Umbilical cord (tissue), 2 donors: Measurements from ENCODE around the gene SRGAP3. TPM values are rescaled to one million over a fixed set of nuclear protein-coding genes. Genes with fewer than 3 reads are reported as not detected.

Experiments used
- DNase-seq: peaks from one replicate; pipeline ENCODE4 v3.0.0-alpha.2; 2015; ENCODE audit warnings: low spot score
- total RNA-seq: library from RNA; depleted of rRNA; stranded (reverse); fragments of >200 nt; gene quantifications from one replicate; pipeline ENCODE4 v1.2.3, GENCODE V29; 2014; ENCODE audit warnings: low replicate concordance; ENCODE audit not compliant: insufficient read depth

SRGAP3 gene
- total RNA-seq, 1 donor from 2014 or later, result 10.4 TPM

DNA sequence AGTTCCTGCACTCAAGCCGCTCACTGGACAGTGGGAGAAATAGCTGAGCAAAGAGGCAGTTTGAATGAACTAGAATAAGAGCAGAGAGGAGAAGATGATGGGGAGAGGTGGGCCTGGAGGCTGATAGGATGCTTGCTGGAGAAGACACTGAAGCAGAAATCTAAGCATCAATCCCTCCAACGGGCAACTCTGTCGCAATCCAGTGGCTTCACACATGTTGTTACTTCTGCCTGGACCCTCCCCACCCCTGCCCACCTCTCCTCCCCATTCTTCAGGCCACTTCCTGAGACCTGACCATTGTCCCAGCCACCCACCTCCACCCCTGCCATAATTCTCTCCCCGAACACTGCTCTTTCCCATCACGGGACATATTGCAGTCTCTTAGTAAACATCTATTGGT is 76.0 kb downstream of the SRGAP3 start:
- DNase-seq, result no peak

DNA sequence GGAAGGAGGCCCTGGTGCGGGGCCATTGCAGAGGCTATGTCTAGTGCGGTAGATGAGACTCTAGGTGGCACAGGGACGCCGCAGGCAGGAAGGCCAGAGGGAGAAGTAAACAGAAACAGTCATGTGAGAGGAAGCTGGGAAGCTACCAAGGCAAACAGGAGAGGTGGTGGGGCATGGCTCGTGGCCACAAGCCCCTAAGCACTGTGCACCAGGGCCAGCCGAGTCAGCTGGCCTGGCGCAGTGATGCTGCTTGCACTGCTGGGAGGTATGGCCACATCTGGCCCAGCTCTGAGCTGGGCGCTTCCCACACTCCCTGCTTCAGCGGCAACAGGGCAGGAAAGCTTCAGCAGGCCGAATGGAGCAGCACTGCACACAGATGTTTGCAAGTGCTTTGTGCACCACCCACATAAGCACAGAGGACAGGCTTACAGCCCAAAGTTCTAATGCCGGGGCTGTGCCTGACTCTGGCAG is 76.6 kb downstream of the SRGAP3 start:
- DNase-seq, result no peak

DNA sequence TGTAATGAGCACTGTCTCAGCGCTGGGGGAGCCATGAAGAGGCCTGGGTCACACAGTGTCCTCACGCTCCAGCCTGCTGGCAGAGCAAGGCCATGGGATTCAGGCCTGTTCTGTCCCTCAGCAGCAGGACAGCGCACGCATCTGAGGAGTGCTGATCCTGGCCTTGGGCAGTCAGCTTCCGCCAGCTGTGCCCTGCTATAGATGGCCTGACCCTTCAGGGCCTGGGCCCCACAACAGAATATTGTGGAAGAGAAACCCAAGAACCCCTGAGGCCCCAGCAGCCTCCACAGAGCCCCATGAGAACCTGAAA is 78.6 kb downstream of the SRGAP3 start:
- DNase-seq, result no peak

DNA sequence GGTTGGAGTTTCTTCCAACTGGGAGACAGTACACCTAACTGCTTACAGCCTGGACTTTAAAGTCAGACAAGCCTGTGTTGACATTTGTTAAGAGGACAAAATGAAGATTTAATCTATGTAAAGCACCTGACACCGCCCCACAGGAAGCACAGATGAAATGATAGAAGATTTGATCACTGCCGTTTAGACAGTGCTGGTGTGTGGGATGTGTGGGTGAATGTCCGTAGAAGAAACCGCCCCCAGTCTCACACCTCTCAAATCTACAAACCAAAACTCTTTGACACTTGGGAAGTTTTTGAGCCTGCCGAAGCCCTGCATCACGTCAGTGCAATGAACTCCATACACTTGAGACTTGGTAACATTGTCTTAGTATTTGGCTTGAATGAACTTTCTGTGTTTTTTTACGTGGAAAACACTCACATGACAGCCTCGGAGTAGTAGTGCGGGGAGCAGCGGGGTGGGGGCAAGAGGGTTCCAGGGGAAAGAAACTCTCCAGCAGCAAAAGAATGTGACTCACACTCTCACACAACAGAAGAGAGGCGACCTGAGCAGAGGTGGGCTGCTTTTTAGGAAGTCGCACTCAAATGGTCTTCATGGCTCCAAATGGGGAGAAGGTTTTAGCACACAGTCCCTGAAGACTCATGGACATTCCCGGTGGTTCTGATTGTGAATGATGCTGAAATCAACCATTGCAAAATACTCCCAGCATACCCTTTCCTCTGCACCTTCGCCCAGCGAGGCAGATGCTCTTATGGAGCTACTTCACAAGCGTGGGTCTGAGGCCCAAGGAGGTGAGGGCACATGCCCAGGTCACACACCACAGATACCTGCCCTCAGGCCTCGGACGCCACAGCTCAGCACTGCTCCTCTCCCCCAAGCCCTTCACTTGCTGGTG is 79.2 kb downstream of the SRGAP3 start:
- no peak for DNase-seq

DNA sequence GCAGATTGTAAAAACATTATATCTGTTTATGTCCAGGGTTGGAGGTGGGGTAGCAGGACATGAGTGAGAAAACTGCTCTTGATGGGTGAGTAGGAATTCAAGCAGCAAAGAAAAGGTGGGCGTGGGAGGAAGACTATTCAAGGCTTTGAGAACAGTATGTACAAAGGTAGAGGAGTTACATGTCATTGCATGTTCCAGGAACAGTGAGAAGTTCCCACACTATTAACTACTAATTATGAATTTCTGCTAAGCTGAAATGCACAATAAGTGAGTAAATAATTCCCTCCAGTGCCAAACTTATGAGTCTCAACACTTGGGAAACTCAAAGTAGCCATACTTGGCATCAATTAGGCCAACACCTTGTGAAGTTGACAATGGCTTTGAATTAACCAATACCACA is 80.1 kb downstream of the SRGAP3 start:
- DNase-seq, result no peak

DNA sequence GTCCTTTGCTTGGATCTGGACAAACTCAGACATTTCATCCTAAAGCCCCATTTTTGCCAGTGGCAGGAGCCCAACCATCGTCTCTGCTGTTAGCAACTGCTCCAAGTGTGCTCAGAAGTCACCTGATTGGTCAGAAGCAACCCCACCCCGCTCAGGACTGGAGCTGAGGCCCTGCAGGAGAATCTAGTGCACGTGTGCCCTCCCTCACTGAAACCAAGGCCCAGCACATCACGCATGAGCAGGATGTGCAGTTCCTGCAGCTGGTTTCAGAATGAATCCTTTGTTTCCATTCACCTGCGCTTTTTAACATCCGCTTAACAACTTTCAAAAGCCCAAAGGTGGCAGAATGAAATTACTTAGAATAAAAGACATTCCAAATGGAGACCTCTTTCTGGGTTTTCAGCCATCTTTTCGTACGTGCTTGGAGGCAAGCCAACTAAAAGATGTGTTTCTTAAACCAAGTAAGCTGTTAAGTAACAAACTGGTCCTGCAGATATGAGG is 81.2 kb downstream of the SRGAP3 start:
- DNase-seq, result peak; percentile 98

DNA sequence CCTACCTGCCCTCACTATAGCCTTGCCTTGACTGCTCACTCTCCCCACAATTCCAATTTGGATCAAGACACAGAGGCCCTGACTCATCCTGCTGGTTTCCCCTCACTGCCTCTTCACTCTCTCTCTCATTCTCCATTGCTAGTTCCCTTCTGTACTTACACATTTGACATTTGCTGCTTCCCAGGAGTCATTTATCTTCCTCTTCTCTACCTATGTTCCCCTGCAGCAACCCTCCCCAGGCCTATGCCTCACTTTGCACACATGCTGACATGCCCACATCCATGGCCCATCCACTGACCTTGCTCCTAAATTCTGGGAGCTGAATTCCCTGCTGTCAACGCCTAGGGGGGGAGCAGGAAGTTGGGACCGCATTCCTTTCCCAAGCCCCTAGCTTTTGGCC is 82.2 kb downstream of the SRGAP3 start:
- no peak for DNase-seq

DNA sequence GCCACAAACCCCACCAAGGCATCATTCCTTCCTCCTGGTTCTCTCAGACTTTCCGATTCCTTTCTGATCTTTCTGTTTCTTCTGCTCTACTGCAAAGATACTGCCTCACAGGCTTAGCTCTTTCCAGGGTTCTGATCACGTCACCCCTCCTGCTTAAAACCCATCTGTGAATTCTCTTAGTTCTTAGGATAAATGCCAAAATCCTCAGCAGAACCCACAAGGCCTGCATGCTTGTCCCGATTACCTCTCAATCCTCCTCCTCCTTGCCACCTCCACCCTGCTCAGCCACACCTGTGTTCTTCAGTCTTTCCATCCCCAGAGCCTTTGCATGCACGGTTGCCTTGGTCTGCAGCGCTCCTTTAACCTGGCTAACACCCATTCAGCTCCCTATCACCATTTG is 84.0 kb downstream of the SRGAP3 start:
- DNase-seq, result peak; percentile 80

DNA sequence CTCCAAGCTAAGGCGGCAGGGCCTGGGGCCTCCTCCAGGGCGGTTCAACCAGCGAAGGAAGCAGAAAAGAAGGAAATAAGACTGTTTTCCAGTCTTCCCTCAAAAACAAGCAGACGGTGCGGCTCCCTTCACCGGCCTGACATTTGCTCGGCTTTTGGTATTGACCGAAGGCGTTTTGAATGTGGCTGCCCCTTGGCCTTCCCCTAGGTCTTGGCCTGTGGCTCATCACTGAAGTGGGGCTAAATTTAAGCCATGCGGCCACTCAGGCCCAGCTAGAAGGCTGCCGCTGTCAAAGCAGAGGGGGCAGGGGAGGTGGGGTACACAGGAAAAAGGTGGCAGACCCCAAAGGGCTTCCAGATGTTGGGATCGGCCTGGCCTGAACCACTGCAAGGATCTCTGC is 86.2 kb downstream of the SRGAP3 start:
- no peak for DNase-seq

DNA sequence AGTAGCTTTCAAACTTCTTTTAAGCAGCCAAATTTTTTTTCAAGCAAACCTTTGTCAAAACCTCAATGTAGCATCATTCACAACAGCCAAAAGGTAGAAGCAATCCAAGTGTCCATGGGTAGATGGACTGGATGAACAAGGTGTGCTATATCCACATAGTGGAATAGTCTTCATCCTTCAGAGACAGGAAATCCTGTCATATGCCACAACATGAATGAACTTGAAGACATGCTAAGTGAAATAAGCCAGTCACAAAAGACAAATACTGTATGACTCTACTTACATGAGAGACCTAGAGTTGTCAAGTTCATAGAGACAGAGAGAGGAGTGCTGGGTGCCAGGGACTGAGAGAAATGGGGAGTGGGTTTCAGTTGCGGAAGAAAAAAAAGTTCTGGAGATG is 87.6 kb downstream of the SRGAP3 start:
- DNase-seq, result no peak

DNA sequence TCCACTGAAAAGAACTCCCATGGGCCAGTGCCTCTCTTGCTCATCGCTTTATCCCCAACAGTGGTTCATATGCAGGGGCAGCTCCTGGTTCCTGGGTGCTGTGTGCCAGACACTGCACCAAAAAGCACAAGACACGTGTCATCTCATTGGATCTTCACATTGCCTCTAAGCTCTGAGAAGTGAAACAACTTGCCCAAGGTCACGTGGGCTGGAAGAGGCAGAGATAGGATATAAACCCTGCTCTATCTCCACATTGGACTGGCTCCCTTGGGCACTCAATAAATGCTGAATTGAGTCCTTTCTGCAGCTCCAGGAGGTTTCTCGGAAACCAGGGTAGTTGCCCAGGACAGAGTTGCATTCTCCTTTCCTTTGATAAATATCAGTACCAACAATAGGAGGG is 88.1 kb downstream of the SRGAP3 start:
- no peak for DNase-seq

DNA sequence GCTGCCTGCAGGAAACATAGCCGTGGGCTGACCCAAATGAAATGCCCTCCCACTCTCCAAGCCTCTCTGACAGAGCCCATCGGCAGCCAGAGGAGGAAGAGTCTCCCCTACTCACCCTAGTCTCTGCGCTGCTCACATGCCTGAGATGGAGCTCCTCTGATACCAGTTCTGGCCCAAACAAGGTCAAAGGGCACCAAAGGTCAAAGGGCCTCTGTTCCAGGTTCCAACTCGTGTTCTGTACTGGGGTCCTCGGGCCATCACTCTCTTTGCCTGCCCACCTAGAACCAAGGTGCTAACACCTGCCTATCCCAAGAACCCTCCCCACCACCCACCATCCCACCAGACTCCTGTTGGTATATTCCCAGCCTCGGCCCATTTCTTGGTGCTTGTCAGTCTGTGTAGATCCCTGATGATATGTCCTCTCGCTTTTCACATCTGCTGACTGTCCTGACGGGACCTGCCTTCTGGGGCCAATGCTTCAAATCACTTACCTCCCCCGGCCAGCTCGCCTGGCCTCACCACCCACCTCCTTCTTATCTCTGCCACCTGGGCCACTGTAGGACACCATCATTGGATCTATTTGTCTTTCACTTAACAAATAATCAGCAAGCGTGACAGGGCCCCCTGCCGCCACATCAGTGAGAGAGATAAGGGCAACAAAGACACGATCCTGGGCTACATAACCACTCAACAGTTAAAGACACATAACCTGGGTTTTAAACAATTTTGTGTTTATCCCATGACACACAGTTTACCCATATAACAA is 90.4 kb downstream of the SRGAP3 start:
- no peak for DNase-seq

DNA sequence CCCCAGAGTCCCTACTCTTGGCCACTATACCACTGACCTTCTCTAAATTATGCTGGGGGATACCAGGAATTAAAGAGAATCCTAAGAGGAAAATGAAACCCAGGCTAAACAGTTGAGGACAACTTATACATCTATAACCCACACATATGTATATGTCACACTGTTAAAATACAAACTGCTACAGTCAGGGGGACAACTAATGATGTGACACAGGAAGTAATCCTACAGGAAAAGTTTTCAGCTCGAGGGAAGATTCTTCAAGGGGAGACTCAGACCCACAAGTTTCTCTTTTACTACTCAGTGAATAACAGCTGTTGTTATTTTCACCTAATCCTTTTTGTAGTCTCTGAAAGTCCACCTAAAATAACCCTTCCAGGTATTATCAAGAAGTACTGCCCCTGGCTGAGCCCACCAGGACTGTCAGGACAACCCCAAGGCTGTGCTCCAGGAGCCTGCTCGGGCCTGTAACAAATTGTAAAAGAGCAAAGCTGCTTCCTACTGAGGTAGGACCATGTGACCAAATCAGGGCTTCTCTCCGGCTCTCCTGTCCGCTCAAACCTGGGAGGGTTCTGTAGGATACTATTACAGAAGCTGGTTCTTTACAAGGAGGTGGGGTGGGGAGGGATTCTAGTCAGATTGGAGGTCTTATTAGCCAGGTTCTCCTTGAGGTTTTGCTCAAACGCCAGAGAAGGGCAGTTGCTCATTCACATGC is 91.6 kb downstream of the SRGAP3 start:
- no peak for DNase-seq

DNA sequence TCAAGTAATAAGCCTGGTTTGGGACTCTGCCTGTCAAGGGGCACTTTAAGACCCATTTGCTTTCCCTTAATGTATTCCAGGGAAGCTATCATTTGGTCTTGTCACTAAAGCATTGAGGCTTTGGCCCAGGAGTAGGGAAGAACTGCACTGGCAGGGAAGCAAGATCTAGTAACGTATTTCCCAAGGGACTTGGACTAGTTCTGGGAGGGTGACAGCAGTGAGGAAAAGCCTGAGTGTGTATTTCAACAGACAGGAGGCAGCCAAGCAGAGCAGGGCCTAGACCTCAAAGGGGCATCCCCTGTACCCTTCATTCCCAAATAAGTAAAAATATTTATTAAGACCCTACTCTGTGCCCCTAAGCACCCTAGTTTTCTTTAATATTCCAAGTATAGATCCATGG is 92.8 kb downstream of the SRGAP3 start:
- no peak for DNase-seq

DNA sequence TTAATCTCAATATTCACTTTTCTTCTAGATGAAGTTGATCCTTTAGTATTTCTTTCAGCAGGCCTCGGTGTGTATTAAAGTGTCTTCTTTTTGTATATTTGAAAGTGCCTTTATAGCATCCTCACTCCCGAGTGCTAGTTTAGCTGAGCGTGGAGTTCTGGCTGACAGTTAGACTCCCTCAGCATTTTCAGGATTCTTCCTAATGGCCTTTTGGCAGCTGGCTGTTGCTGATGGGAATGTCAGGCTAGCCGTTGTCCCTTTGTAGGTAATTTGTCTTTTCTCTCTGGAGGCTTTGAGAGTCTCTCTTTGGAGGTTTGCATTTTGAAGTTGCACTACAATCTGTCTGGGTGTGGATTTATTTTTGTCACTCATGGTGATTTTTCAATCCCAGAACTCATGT is 94.4 kb downstream of the SRGAP3 start:
- no peak for DNase-seq

DNA sequence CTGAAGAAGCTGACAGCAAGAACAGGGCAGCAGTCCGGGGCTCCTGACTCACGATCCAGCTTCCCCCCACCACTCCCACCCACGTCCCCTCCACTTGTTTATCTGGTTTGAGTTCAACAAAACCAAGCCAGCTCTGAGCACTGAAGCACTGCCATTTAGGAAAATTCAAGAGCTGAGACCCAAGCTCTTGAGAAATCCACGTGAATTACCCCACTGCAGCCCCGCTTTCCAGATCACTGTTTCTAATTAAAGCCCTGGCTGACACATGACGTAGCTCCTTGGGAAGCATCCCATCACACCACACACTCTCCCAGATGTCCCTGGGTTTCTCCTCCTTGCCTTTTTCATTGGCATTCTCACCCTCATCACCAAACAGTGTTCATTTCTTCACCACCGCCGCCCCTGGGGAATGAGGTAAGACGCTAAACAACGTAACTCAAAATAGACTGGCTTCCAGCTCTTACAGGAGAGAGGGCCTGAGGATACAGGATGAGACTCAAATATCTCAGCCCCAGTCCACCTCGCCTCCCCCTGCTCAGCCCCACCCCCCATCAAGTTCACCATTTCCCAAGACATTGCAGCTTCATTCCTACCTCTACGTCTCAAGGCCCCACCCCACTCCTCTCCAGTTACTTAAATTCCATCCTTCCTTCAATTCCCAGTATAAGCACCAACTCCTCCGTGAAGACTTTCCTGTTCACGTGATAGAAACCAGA is 95.4 kb downstream of the SRGAP3 start:
- peak; percentile 57 for DNase-seq

DNA sequence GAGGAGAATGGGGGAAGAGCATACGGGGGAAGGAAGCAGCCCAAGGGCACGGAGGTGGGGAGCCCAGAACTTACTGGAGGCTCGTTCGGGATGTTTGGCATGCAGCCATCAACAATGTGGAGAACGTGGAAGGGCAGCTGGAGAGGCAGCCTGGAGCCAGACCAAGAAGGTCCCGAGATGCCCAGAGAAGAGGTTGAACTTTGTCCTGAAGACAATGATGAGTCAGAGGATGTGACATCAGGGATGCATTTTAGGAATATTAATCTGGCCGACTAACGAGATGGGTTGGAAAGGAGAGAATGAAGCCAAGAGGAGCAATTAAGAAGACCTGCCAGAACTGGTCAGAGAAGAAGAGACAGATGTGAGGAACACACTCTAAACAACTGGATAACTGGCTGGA is 98.2 kb downstream of the SRGAP3 start:
- DNase-seq, result no peak

DNA sequence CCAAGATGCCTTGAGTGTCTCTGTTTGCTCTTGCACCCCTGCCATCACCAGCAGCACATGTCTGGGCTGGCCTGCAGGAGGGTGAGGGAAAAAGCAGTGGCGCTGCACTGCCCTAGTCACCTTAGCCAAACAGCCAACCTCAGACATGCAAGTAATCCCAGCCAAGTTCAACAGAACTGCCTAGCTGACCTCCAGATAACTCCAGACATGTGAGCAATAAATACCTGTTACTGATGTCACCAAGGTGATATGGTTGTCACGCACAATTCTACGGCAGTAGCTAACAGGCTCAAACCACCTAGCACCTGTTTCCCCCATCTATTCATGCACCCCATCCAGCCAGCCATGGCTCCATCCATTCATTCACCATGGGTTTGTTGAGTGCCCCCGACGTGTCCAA is 99.9 kb downstream of the SRGAP3 start:
- DNase-seq, result no peak

DNA sequence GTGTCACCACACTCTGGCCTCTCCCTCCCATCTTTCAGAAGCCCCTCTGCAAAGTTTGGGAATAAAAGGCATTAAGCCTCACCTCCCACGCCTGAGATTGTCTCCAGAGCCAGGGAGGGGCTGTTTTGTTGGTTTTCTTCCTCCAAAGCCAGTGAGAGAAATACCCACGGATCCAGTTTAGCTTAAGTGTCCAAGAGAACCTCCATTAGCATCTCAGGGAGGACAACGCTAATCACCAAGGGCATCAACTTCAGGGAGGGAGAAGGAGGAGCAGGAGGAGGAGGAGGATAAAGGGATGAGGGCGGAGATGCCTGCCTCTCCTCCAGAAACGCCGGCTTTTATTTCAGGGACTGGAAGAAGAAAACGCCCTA is 101.6 kb downstream of the SRGAP3 start:
- peak; percentile 58 for DNase-seq

DNA sequence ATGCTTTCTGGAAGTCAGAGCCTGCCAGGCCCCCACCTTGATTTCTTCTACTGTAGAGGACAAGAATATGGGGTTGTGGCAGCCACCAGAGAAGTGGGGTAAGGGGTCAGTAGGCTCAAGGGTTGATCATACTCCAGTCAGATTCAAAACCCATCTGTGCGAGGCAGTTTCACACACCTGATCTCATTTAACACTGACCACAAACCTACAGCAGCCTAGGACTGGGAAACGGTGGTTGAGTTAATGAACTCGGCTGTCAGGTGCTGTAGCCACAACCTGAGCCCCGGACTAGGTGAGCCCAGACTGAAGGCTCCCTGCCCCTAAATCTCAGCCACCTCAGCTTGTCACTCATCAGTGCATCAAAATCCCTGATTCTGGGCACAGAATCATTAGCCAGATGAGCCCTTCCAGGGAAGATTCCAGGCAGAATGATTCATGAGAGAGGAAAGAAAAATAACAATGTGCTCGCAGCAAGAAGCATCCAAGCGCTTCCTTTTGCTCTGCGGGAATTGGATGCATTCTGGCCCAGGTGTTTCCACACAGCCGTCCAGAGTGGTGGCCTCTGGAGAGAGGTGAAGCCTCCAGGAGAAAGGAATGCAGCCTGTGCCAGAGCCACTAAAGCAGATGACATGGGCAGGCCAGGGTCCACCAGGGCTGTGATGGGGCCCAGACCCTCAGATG is 102.1 kb downstream of the SRGAP3 start:
- no peak for DNase-seq
